Activated CD8-positive, alpha-beta memory T cell treated with anti-CD3 and anti-CD28 coated beads, Interleukin-2, amount 10 ng/mL, durations not matched to agents 7 days and 5 days (primary cell): Measurements from ENCODE around the gene TNNI3K. TPM values are rescaled to one million over a fixed set of nuclear protein-coding genes. Genes with fewer than 3 reads are reported as not detected.

Experiments
- ATAC-seq: fragments of 150-1000 bp; cut with Tn5 transposase; one replicate; pipeline ENCODE4 v1.10.0; 2021; ENCODE audit warnings: moderate library complexity
- CTCF ChIA-PET: fragments of 350-600 bp; sonication (Branson Sonifier 250); formaldehyde crosslinking; loops from one replicate; lab custom pipeline; 2021; ENCODE audit warnings: antibody characterized with exemption; lab: Charles Lee
- DNase-seq: peaks from one replicate; pipeline ENCODE4 v3.0.0-alpha.2; 2020
- H3K27ac Mint-ChIP-seq: one replicate; pipeline ENCODE4 v1.8.0; 2021; ENCODE audit warnings: mild to moderate bottlenecking, mixed read lengths
- H3K27me3 Mint-ChIP-seq: one replicate; pipeline ENCODE4 v1.8.0; 2021; ENCODE audit warnings: mixed read lengths
- H3K36me3 Mint-ChIP-seq: one replicate; pipeline ENCODE4 v1.8.0; 2021; ENCODE audit warnings: mild to moderate bottlenecking, mixed read lengths
- H3K4me1 Mint-ChIP-seq: one replicate; pipeline ENCODE4 v1.8.0; 2021; ENCODE audit warnings: mixed read lengths
- H3K4me3 Mint-ChIP-seq: one replicate; pipeline ENCODE4 v1.8.0; 2021; ENCODE audit warnings: mild to moderate bottlenecking, moderate library complexity, mixed read lengths
- H3K9me3 Mint-ChIP-seq: one replicate; pipeline ENCODE4 v1.8.0; 2022; ENCODE audit warnings: low read depth, mixed read lengths
- total RNA-seq, 2 experiments: library from RNA; stranded (reverse); gene quantifications; one replicate each; pipeline ENCODE4 v1.2.3, GENCODE V29; 2021

TNNI3K gene
- total RNA-seq, 2 experiments from 2014 or later, result not detected

DNA sequence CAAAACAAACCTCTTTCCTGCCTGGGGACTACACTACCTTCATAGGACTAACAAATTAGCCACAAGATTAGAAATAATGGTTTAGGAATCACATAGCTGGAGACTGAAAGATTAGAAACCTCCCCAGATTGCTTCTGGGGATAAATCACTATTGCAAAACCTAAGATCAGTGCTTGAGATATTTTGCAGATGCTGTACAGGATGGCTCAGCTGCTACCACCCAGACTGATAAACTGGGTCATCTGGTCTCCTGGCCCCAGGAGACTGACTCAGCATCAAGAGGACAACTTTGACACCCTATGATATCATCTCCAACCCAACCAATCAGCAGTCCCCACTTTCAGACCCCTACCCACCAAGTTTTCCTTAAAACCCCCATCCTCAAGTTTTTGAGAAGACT, 140.2 kb downstream of the TNNI3K start:
- DNase-seq (no peak), ATAC-seq (no peak)
- Mint-ChIP-seq H3K4me3 (no peak overlapping the region), H3K27me3 (no peaks in the 10 kb centered on the region), H3K36me3 (no peaks in the 10 kb centered on the region), H3K9me3 (no peaks in the 10 kb centered on the region), H3K27ac (no peak overlapping the region), H3K4me1 (no peaks in the 10 kb centered on the region)
- CTCF ChIA-PET, result interaction anchor here (1.0 kb wide), 1 partner anchor 9 kb away, joined by 3 read pairs; no protein-coding TSS in a partner anchor

DNA sequence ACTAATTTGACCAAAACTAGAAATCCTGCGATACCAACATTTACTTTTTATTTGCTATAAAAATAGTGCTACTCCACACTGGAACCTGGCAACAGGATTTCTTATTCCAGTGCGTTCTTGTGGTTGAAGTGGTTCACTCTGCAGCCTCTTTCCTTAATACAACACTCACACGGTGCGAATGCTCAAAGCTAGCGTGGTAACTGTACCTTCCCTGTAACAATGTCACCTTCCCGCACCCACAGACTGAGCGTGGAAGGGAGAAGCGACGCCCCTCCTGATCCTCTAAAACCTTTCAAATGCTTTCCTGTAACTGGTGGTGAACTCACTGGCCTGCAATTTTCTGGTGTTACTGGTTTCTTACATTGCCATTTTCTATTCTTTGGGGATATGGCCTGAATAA, 145.1 kb downstream of the TNNI3K start:
- Mint-ChIP-seq H3K36me3 (no peaks in the 10 kb centered on the region), H3K27me3 (peaks cover 6% of the 10 kb centered on the region), H3K4me1 (no peaks in the 10 kb centered on the region), H3K4me3 (no peak overlapping the region), H3K27ac (no peak overlapping the region), H3K9me3 (no peaks in the 10 kb centered on the region)
- CTCF ChIA-PET, result no interaction called here
- DNase-seq, result no peak
- no peak for ATAC-seq

- Mint-ChIP-seq H3K9me3 (no peaks in the 10 kb centered on the region), H3K27me3 (peaks cover 2% of the 10 kb centered on the region), H3K36me3 (no peaks in the 10 kb centered on the region), H3K4me1 (no peaks in the 10 kb centered on the region), H3K27ac (no peak overlapping the region), H3K4me3 (no peak overlapping the region)
- ATAC-seq, result no peak
- DNase-seq, result no peak
- CTCF ChIA-PET, result no interaction called here
Observed at GRCh38 chr1:74388855-74389254, 153.7 kb downstream of the TNNI3K start.

- no peaks in the 10 kb centered on the region for H3K4me1 Mint-ChIP-seq
- ATAC-seq (no peak), DNase-seq (no peak)
- H3K36me3 Mint-ChIP-seq, result no peaks in the 10 kb centered on the region
- no peak overlapping the region for H3K4me3 Mint-ChIP-seq
- CTCF ChIA-PET, result no interaction called here
- H3K27ac Mint-ChIP-seq, result no peak overlapping the region
- no peaks in the 10 kb centered on the region for H3K9me3 Mint-ChIP-seq
- H3K27me3 Mint-ChIP-seq, result peaks cover 3% of the 10 kb centered on the region
Observed at GRCh38 chr1:74392186-74392585, 157.0 kb downstream of the TNNI3K start.

DNA sequence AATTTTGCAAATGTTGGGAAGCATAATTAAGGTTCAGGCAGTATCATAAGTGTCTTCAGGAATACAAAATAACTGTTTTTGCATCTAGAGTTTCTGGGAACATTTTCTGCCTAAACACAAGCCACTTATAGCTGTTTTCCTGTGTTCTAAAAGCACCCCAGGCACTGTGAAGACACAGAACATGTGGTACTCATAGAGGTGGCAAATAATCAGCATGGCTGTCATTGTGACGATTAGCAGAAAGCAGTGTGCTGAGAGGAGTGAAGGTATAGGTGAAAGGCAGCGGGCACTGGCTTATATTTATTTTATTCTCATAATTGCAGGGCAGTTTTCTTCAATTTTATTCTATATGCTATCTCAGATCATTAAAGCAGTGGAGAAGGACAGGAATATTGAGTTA, 157.7 kb downstream of the TNNI3K start:
- ATAC-seq (no peak), DNase-seq (no peak)
- Mint-ChIP-seq H3K4me3 (no peak overlapping the region), H3K27me3 (peaks cover 3% of the 10 kb centered on the region), H3K9me3 (no peaks in the 10 kb centered on the region), H3K4me1 (no peaks in the 10 kb centered on the region), H3K27ac (no peak overlapping the region), H3K36me3 (no peaks in the 10 kb centered on the region)
- CTCF ChIA-PET, result no interaction called here

DNA sequence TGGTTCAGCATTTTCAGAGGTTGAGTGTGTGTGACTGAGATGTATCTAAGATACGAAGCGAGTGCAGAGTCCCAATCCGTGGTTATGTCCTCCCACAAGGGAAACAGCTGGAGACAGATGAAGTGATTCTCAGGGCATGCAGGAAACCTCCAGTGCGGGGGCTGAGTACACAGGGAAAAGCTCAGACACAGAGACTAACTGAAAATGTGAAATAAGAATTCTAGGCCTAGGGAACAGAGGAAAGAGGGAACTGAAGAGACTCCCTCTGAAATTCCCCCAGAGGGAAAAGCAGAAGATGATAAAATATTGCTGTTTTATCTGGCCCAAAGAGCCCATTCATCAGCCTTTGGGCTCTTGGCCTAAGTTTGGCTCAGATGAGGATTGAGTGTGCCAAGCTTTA, 160.4 kb downstream of the TNNI3K start:
- Mint-ChIP-seq H3K4me1 (no peaks in the 10 kb centered on the region), H3K4me3 (no peak overlapping the region), H3K9me3 (no peaks in the 10 kb centered on the region), H3K27ac (no peak overlapping the region), H3K36me3 (no peaks in the 10 kb centered on the region), H3K27me3 (peaks cover 3% of the 10 kb centered on the region)
- CTCF ChIA-PET, result no interaction called here
- DNase-seq (no peak), ATAC-seq (no peak)

DNA sequence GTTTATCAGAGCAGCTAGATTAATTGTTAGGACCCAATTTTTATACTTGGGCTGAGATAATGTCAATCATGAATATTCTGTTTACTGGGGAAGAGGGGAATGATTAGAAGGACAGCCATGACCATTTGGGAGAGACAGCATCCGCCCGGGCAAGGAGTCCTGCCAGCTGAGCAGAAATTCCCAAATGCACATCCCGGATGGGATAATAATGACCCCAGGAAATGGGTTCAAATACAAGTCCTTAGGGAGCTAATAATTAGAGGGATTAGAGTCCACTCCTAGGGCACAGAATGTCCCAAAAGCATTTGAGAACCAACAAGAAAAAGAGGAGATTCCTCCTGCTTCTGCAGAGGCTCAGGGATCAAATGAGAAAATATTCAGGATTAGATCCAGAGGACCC, 161.3 kb downstream of the TNNI3K start:
- Mint-ChIP-seq H3K4me3 (no peak overlapping the region), H3K36me3 (no peaks in the 10 kb centered on the region), H3K4me1 (no peaks in the 10 kb centered on the region), H3K27ac (no peak overlapping the region), H3K27me3 (peaks cover 3% of the 10 kb centered on the region), H3K9me3 (no peaks in the 10 kb centered on the region)
- DNase-seq (no peak), ATAC-seq (no peak)
- CTCF ChIA-PET, result no interaction called here

DNA sequence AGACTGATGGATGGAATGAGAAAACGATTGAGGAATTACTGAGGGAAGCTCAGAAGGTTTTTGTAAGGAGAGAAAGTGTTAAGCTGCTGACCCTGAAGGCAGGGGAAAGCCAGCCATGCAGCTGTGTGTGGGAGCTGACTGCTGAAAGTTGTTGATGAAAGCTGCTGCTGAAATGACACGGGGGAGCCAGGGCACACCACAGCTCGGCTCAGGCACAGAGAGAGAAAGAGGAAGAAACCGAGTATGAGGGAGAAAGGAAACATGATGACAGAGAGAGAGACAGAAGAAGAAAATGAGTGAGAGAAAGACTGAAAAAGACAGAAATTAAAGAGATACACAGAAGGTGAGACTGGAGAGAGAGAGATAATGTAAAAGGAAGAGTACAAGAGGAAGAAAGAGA, 161.7 kb downstream of the TNNI3K start:
- ATAC-seq, result no peak
- no peak overlapping the region for H3K4me3 Mint-ChIP-seq
- DNase-seq, result no peak
- H3K4me1 Mint-ChIP-seq, result no peaks in the 10 kb centered on the region
- no peaks in the 10 kb centered on the region for H3K9me3 Mint-ChIP-seq
- H3K36me3 Mint-ChIP-seq, result no peaks in the 10 kb centered on the region
- H3K27me3 Mint-ChIP-seq, result peaks cover 3% of the 10 kb centered on the region
- CTCF ChIA-PET, result no interaction called here
- no peak overlapping the region for H3K27ac Mint-ChIP-seq

GRCh38 chr1:74399249-74399648, 164.1 kb downstream of the TNNI3K start:
- no peak for DNase-seq

DNA sequence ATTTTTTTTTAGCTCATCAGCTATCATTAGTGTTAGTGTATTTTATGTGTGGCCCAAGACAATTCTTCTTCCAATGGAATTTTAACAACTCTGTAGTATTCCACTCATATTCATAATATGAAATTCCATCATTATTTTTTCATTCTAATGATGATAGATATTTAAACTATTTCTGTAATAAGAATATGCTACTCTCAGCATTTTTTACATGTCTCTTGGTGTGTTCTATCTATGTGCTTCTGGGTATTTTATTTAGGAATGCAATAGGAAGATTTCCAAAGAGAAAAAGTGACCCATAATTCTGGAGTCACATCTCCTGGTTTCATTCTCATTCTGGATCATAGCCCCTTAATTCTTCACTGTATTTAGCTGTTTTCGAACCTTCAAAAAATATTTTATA, 167.7 kb downstream of the TNNI3K start:
- Mint-ChIP-seq H3K4me1 (no peaks in the 10 kb centered on the region), H3K36me3 (no peaks in the 10 kb centered on the region), H3K27me3 (no peaks in the 10 kb centered on the region), H3K4me3 (no peak overlapping the region), H3K27ac (no peak overlapping the region), H3K9me3 (no peaks in the 10 kb centered on the region)
- DNase-seq (no peak), ATAC-seq (no peak)
- CTCF ChIA-PET, result no interaction called here

More at GRCh38 chr1:74399249-74399648, 164.1 kb downstream of the TNNI3K start:
- Mint-ChIP-seq H3K27me3 (peaks cover 3% of the 10 kb centered on the region), H3K4me1 (no peaks in the 10 kb centered on the region), H3K27ac (no peak overlapping the region), H3K9me3 (no peaks in the 10 kb centered on the region), H3K4me3 (no peak overlapping the region), H3K36me3 (no peaks in the 10 kb centered on the region)
- no peak for ATAC-seq
- CTCF ChIA-PET, result interaction anchor here (0.7 kb wide), 1 partner anchor 1038 kb away, joined by 5 read pairs; no protein-coding TSS in a partner anchor

DNA sequence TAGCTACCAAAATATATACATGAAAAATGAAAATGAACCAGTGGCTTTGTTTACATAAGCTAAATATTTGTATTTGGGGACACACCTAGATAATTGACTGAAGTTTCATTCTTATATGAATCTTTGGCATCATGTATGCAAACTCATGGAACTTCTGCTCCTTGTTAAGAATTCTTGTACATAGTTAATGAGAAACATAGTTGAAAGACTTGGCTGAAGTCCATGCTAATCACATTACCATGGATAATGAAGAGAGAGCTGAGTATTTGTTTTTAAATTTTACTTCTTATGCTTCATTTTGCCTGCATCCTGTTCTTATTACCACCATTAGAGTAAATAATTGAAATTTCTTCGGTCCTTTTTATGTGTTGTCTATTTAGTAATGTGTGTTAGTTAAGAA, 168.4 kb downstream of the TNNI3K start:
- H3K9me3 Mint-ChIP-seq, result no peaks in the 10 kb centered on the region
- CTCF ChIA-PET, result no interaction called here
- H3K4me3 Mint-ChIP-seq, result no peak overlapping the region
- H3K27ac Mint-ChIP-seq, result no peak overlapping the region
- DNase-seq, result no peak
- H3K4me1 Mint-ChIP-seq, result no peaks in the 10 kb centered on the region
- no peaks in the 10 kb centered on the region for H3K36me3 Mint-ChIP-seq
- H3K27me3 Mint-ChIP-seq, result no peaks in the 10 kb centered on the region
- ATAC-seq, result no peak

DNA sequence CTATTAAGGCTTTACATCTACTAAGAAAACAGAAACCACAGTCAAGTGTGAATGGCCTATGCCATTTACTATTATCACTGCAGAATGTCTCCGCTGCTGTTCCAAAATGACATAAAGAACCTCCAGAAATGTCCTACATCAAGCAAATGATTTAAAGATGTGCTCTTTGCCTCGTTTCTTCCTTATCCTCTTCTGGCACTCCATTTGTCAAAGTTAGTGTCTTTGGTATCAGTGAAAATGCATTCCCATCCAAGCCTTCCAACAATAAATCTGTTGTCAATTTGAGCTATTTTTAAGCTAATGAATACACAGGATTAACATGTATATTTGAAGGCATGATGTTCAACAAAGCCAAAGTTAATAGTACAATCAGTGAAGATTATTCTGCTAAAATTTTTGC, 171.6 kb downstream of the TNNI3K start:
- Mint-ChIP-seq H3K9me3 (no peaks in the 10 kb centered on the region), H3K27ac (no peak overlapping the region), H3K4me3 (no peak overlapping the region), H3K27me3 (no peaks in the 10 kb centered on the region), H3K36me3 (no peaks in the 10 kb centered on the region), H3K4me1 (no peaks in the 10 kb centered on the region)
- no peak for ATAC-seq
- CTCF ChIA-PET, result no interaction called here
- DNase-seq, result no peak

DNA sequence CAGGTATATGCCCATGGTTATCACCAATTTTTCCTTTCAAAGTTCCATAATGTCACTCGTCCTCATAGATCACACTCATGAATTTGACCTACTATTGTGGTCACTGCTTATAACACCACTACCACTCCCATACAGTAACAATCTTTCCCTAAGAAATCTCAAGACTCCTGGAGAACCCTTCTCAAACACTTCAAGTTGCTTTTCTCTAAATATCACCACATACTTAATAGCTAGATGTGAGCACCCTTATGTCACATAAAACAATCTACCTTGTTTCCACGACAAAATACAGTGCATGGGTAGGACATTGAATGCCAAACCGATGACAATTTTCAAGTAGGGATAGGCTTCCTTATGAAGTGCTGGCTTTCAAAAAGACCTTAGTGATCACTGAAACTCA, 172.7 kb downstream of the TNNI3K start:
- Mint-ChIP-seq H3K27me3 (no peaks in the 10 kb centered on the region), H3K4me3 (no peak overlapping the region), H3K27ac (no peak overlapping the region), H3K36me3 (no peaks in the 10 kb centered on the region), H3K4me1 (no peaks in the 10 kb centered on the region), H3K9me3 (no peaks in the 10 kb centered on the region)
- CTCF ChIA-PET, result no interaction called here
- no peak for ATAC-seq
- DNase-seq, result no peak

DNA sequence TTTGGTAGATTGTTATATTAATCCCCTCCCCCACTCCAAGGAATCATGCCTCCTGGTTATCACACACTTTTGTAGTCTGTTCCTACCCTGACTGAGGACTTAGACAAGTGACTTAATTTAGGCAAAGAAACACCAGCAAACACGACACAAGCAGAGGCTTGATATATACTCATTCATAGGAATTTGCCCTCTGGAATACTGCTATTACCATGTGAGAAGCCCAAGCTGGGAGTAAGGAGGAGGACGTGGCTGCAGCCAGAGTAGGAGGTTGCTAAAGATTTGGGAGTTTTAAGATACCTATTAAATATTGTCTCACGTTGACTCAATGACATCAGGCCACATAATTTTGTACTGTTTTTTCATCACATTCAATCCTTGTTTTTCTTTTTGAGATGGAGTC, 177.1 kb downstream of the TNNI3K start:
- ATAC-seq, result no peak
- CTCF ChIA-PET, result no interaction called here
- Mint-ChIP-seq H3K27me3 (no peaks in the 10 kb centered on the region), H3K4me3 (no peak overlapping the region), H3K4me1 (no peaks in the 10 kb centered on the region), H3K27ac (no peak overlapping the region), H3K9me3 (no peaks in the 10 kb centered on the region), H3K36me3 (no peaks in the 10 kb centered on the region)
- DNase-seq, result no peak

DNA sequence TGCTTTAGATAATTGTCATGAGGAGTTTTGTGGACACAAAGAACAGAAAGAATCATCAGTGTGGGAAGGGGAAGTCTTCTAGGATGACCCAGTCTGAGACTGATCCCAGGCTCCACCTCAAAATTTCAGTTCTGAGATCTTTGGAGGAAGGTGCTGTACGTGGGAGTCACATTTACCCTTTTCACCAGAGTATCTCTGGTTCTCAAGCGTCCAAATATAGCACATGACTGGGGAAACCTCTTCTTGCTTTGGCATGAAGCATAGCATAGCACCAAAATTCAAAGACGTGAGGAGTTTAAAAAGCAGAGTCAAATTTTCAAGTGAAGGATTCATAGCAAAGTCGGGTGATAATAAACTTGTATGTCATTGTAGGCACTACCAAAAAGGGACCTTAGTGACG, 180.7 kb downstream of the TNNI3K start:
- Mint-ChIP-seq H3K9me3 (no peaks in the 10 kb centered on the region), H3K27me3 (peaks cover 2% of the 10 kb centered on the region), H3K4me1 (no peaks in the 10 kb centered on the region), H3K36me3 (no peaks in the 10 kb centered on the region), H3K27ac (no peak overlapping the region), H3K4me3 (no peak overlapping the region)
- CTCF ChIA-PET, result no interaction called here
- ATAC-seq (no peak), DNase-seq (no peak)
